T-helper 17 cell (primary cell): ENCODE data around the gene GHRH. TPM values are rescaled to one million over a fixed set of nuclear protein-coding genes. Genes with fewer than 3 reads are reported as not detected.

Experiments
- ATAC-seq: fragments of 150-1000 bp; cut with Tn5 transposase; 2 replicates; pipeline ENCODE4 v1.10.0; 2021; ENCODE audit warnings: mild to moderate bottlenecking, moderate library complexity
- DNase-seq, 3 donors: peaks; one replicate each; pipeline versions ENCODE4 v3.0.0 to v3.0.0-alpha.2; 2020 to 2021
- H3K9me3 ChIP-seq: one replicate; pipeline ENCODE4 v1.7.0; 2013; ENCODE audit warnings: low read length, mild to moderate bottlenecking; ENCODE audit not compliant: control insufficient read depth, poor library complexity, severe bottlenecking
- H3K27ac Mint-ChIP-seq: one replicate; pipeline ENCODE4 v1.8.0; 2022; ENCODE audit warnings: mild to moderate bottlenecking, moderate library complexity, mixed read lengths
- H3K27me3 Mint-ChIP-seq: one replicate; pipeline ENCODE4 v1.8.0; 2022; ENCODE audit warnings: mixed read lengths
- H3K36me3 Mint-ChIP-seq: one replicate; pipeline ENCODE4 v1.8.0; 2022; ENCODE audit warnings: low read depth, mixed read lengths
- H3K4me1 Mint-ChIP-seq: one replicate; pipeline ENCODE4 v1.8.0; 2022; ENCODE audit warnings: mild to moderate bottlenecking, mixed read lengths
- H3K4me3 Mint-ChIP-seq: one replicate; pipeline ENCODE4 v1.8.0; 2022; ENCODE audit warnings: mild to moderate bottlenecking, moderate library complexity, mixed read lengths
- total RNA-seq, 4 donors: library from RNA in 2 of 4; stranded (reverse) in 2 of 4; gene quantifications; one replicate each; pipeline ENCODE4 v1.2.3 and lab custom pipeline; 2022 to 2026

Gene GHRH
- total RNA-seq, 2 donors from 2014 or later = not detected

GRCh38 chr20:37219751-37220668 lies 41.6 kb downstream of the GHRH start:
- Mint-ChIP-seq H3K4me1 (peaks cover 4% of the 10 kb centered on the region), H3K36me3 (peaks cover 13% of the 10 kb centered on the region), H3K4me3 (no peak overlapping the region), H3K27ac (no peak overlapping the region), H3K27me3 (no peaks in the 10 kb centered on the region)
- DNase-seq (no peak), ATAC-seq (no peak)
- no peaks in the 10 kb centered on the region for H3K9me3 ChIP-seq

GRCh38 chr20:37218976-37219375 lies 42.6 kb downstream of the GHRH start:
- H3K27ac Mint-ChIP-seq = no peak overlapping the region
- H3K4me3 Mint-ChIP-seq = no peak overlapping the region
- no peaks in the 10 kb centered on the region for H3K27me3 Mint-ChIP-seq
- no peaks in the 10 kb centered on the region for H3K9me3 ChIP-seq
- no peak for ATAC-seq
- no peak for DNase-seq
- peaks cover 7% of the 10 kb centered on the region for H3K4me1 Mint-ChIP-seq
- H3K36me3 Mint-ChIP-seq = peaks cover 13% of the 10 kb centered on the region

- peaks cover 7% of the 10 kb centered on the region for H3K4me1 Mint-ChIP-seq
- ATAC-seq (no peak), DNase-seq (no peak)
- no peak overlapping the region for H3K4me3 Mint-ChIP-seq
- peaks cover 11% of the 10 kb centered on the region for H3K36me3 Mint-ChIP-seq
- H3K27ac Mint-ChIP-seq = no peak overlapping the region
- no peaks in the 10 kb centered on the region for H3K9me3 ChIP-seq
- H3K27me3 Mint-ChIP-seq = no peaks in the 10 kb centered on the region
Observed at GRCh38 chr20:37218441-37218840, 43.2 kb downstream of the GHRH start.

GRCh38 chr20:37209661-37210314 lies 51.8 kb downstream of the GHRH start:
- no peak for ATAC-seq
- H3K27ac Mint-ChIP-seq = no peak overlapping the region
- H3K4me3 Mint-ChIP-seq = no peak overlapping the region
- H3K36me3 Mint-ChIP-seq = peaks cover 7% of the 10 kb centered on the region
- H3K9me3 ChIP-seq = no peaks in the 10 kb centered on the region
- H3K27me3 Mint-ChIP-seq = no peaks in the 10 kb centered on the region
- DNase-seq = no peak
- H3K4me1 Mint-ChIP-seq = peaks cover 8% of the 10 kb centered on the region

- no peak overlapping the region for H3K27ac Mint-ChIP-seq
- H3K4me3 Mint-ChIP-seq = no peak overlapping the region
- DNase-seq (no peak), ATAC-seq (no peak)
- no peaks in the 10 kb centered on the region for H3K27me3 Mint-ChIP-seq
- no peaks in the 10 kb centered on the region for H3K9me3 ChIP-seq
- H3K4me1 Mint-ChIP-seq = peaks cover 7% of the 10 kb centered on the region
- H3K36me3 Mint-ChIP-seq = peaks cover 8% of the 10 kb centered on the region
Observed at GRCh38 chr20:37209193-37209592, 52.4 kb downstream of the GHRH start.

GRCh38 chr20:37207171-37207570 lies 54.4 kb downstream of the GHRH start:
- peaks cover 8% of the 10 kb centered on the region for H3K36me3 Mint-ChIP-seq
- ATAC-seq = no peak
- H3K27me3 Mint-ChIP-seq = no peaks in the 10 kb centered on the region
- H3K9me3 ChIP-seq = no peaks in the 10 kb centered on the region
- no peak overlapping the region for H3K4me3 Mint-ChIP-seq
- no peak for DNase-seq
- H3K4me1 Mint-ChIP-seq = peaks cover 6% of the 10 kb centered on the region
- no peak overlapping the region for H3K27ac Mint-ChIP-seq

GRCh38 chr20:37205794-37206193 lies 55.8 kb downstream of the GHRH start:
- H3K27ac Mint-ChIP-seq = no peak overlapping the region
- H3K27me3 Mint-ChIP-seq = no peaks in the 10 kb centered on the region
- peaks cover 10% of the 10 kb centered on the region for H3K4me1 Mint-ChIP-seq
- peaks cover 8% of the 10 kb centered on the region for H3K36me3 Mint-ChIP-seq
- H3K9me3 ChIP-seq = no peaks in the 10 kb centered on the region
- H3K4me3 Mint-ChIP-seq = no peak overlapping the region
- DNase-seq (no peak), ATAC-seq (no peak)

- H3K4me3 Mint-ChIP-seq = no peak overlapping the region
- peaks cover 8% of the 10 kb centered on the region for H3K36me3 Mint-ChIP-seq
- H3K27ac Mint-ChIP-seq = no peak overlapping the region
- no peak for DNase-seq
- peaks cover 12% of the 10 kb centered on the region for H3K4me1 Mint-ChIP-seq
- no peaks in the 10 kb centered on the region for H3K9me3 ChIP-seq
- ATAC-seq = no peak
- H3K27me3 Mint-ChIP-seq = no peaks in the 10 kb centered on the region
Observed at GRCh38 chr20:37205130-37205529, 56.5 kb downstream of the GHRH start.

- no peak for DNase-seq
- H3K27ac Mint-ChIP-seq = no peak overlapping the region
- H3K4me1 Mint-ChIP-seq = peaks cover 12% of the 10 kb centered on the region
- H3K4me3 Mint-ChIP-seq = no peak overlapping the region
- no peak for ATAC-seq
- H3K9me3 ChIP-seq = no peaks in the 10 kb centered on the region
- H3K36me3 Mint-ChIP-seq = peaks cover 8% of the 10 kb centered on the region
- H3K27me3 Mint-ChIP-seq = no peaks in the 10 kb centered on the region
Observed at GRCh38 chr20:37204056-37204455, 57.6 kb downstream of the GHRH start.

- Mint-ChIP-seq H3K36me3 (peaks cover 5% of the 10 kb centered on the region), H3K27me3 (no peaks in the 10 kb centered on the region), H3K4me3 (no peak overlapping the region), H3K4me1 (peaks cover 9% of the 10 kb centered on the region), H3K27ac (no peak overlapping the region)
- H3K9me3 ChIP-seq = no peaks in the 10 kb centered on the region
- DNase-seq = no peak
- ATAC-seq = peak; percentile 50
Observed at GRCh38 chr20:37202267-37202943, 59.2 kb downstream of the GHRH start.

GRCh38 chr20:37201827-37202162 lies 59.8 kb downstream of the GHRH start:
- peaks cover 15% of the 10 kb centered on the region for H3K4me1 Mint-ChIP-seq
- peaks cover 5% of the 10 kb centered on the region for H3K36me3 Mint-ChIP-seq
- DNase-seq = no peak
- H3K4me3 Mint-ChIP-seq = no peak overlapping the region
- ATAC-seq = no peak
- no peaks in the 10 kb centered on the region for H3K9me3 ChIP-seq
- no peaks in the 10 kb centered on the region for H3K27me3 Mint-ChIP-seq
- H3K27ac Mint-ChIP-seq = no peak overlapping the region
